Natural killer cell (primary cell): ENCODE data around the gene ZNF407. TPM values are rescaled to one million over a fixed set of nuclear protein-coding genes. Genes with fewer than 3 reads are reported as not detected.

Source experiments
- ATAC-seq, 3 donors: fragments of 150-1000 bp in 2 of 3; fragments of 200-7000 bp in 1 of 3; cut with Tn5 transposase; 1 replicate in 1 of 3; 2 replicates in 2 of 3; pipeline ENCODE4 v1.10.0; 2021; ENCODE audit warnings: mild to moderate bottlenecking in 2 of 3, moderate library complexity in 2 of 3
- DNase-seq, 2 donors: peaks; one replicate each; pipeline versions ENCODE4 v3.0.0 to v3.0.0-alpha.2; 2013 to 2021; ENCODE audit warnings: mixed read lengths in 1 of 2
- H3K27ac ChIP-seq: one replicate; pipeline ENCODE4 v1.5.1; 2013; ENCODE audit warnings: mild to moderate bottlenecking, low read length
- H3K27me3 ChIP-seq: one replicate; pipeline ENCODE4 v1.6.1; 2013; ENCODE audit warnings: low read length; ENCODE audit not compliant: control insufficient read depth, insufficient read depth
- H3K36me3 ChIP-seq: one replicate; pipeline ENCODE4 v1.6.1; 2013; ENCODE audit warnings: low read length; ENCODE audit not compliant: control insufficient read depth, insufficient read depth
- H3K4me1 ChIP-seq: one replicate; pipeline ENCODE4 v1.6.1; 2013; ENCODE audit warnings: low read length; ENCODE audit not compliant: control insufficient read depth, insufficient read depth
- H3K4me3 ChIP-seq: one replicate; pipeline ENCODE4 v1.5.1; 2013; ENCODE audit warnings: low read length
- H3K9me3 ChIP-seq: one replicate; pipeline ENCODE4 v1.6.1; 2013; ENCODE audit warnings: low read length; ENCODE audit not compliant: control insufficient read depth, insufficient read depth
- H3K27ac Mint-ChIP-seq, 2 donors: one replicate each; pipeline ENCODE4 v1.8.0; 2022; ENCODE audit warnings: mild to moderate bottlenecking in 2 of 2, mixed read lengths in 2 of 2, moderate library complexity in 1 of 2
- H3K27me3 Mint-ChIP-seq, 2 donors: one replicate each; pipeline ENCODE4 v1.8.0; 2022; ENCODE audit warnings: low read depth in 2 of 2, mixed read lengths in 2 of 2
- H3K36me3 Mint-ChIP-seq: one replicate; pipeline ENCODE4 v1.8.0; 2022; ENCODE audit warnings: mixed read lengths
- H3K4me1 Mint-ChIP-seq, 2 donors: one replicate each; pipeline ENCODE4 v1.8.0; 2022; ENCODE audit warnings: mixed read lengths in 2 of 2
- H3K4me3 Mint-ChIP-seq: one replicate; pipeline ENCODE4 v1.8.0; 2022; ENCODE audit warnings: mild to moderate bottlenecking, moderate library complexity, mixed read lengths
- H3K9me3 Mint-ChIP-seq, 2 donors: one replicate each; pipeline ENCODE4 v1.8.0; 2022; ENCODE audit warnings: mixed read lengths in 2 of 2
- CTCF ChIP-seq: fragments of 200-600 bp; IDR thresholded peaks from one replicate; pipeline ENCODE4 v1.8.0; 2022; ENCODE audit warnings: antibody characterized with exemption
- WGBS: methylation state at CpG from one replicate; pipeline ENCODE4 v1.1.7; 2013; ENCODE audit warnings: missing lambda C conversion rate; ENCODE audit not compliant: insufficient coverage; 5-methylcytosine and 5-hydroxymethylcytosine counted together
- intact Hi-C: fragments of 100-400 bp; cut with micrococcal nuclease; formaldehyde crosslinking; loops from one replicate; pipeline ENCODE4 v1.14.2; 2022
- total RNA-seq, 4 donors: library from RNA; stranded (reverse); fragments of 120-200 nt in 1 of 4; gene quantifications; one replicate each; pipeline versions ENCODE4 v1.2.3 to v1.2.4, GENCODE V29; 2013 to 2022

Gene ZNF407
- total RNA-seq, 3 donors from 2014 or later (not counting 1 experiment from before 2014, with no cell fraction given), result 28.4 to 36.7 (median 36.3) TPM

- no peak for TF ChIP-seq CTCF
- peaks cover 5 to 10% of the 10 kb centered on the region in 2 donors for H3K27me3 Mint-ChIP-seq
- intact Hi-C loops, result no loop called here
- Histone ChIP-seq H3K4me1 (no peaks in the 10 kb centered on the region), H3K36me3 (no peaks in the 10 kb centered on the region), H3K27me3 (no peaks in the 10 kb centered on the region), H3K9me3 (no peaks in the 10 kb centered on the region), H3K27ac (no peak overlapping the region), H3K4me3 (no peak overlapping the region)
- ATAC-seq (no peak), DNase-seq (no peak)
- H3K4me1 Mint-ChIP-seq, result no peaks in the 10 kb centered on the region
- H3K27ac Mint-ChIP-seq, result no peak overlapping the region
- H3K36me3 Mint-ChIP-seq, result no peaks in the 10 kb centered on the region
- 78% methylated on average over 7 of the region's 7 CpGs for WGBS
- no peak overlapping the region for H3K4me3 Mint-ChIP-seq
- H3K9me3 Mint-ChIP-seq, result no peaks in the 10 kb centered on the region
Measured at GRCh38 chr18:75109319-75109691, 511.6 kb downstream of the ZNF407 start.

- Mint-ChIP-seq H3K4me3 (no peak overlapping the region), H3K36me3 (no peaks in the 10 kb centered on the region), H3K4me1 (no peaks in the 10 kb centered on the region), H3K27me3 (peaks cover 5 to 10% of the 10 kb centered on the region in 2 donors), H3K27ac (no peak overlapping the region), H3K9me3 (no peaks in the 10 kb centered on the region)
- 90% methylated on average over 10 of the region's 10 CpGs for WGBS
- DNase-seq (no peak), ATAC-seq (no peak)
- intact Hi-C loops, result no loop called here
- H3K27me3 ChIP-seq, result no peaks in the 10 kb centered on the region
- no peaks in the 10 kb centered on the region for H3K9me3 ChIP-seq
- H3K27ac ChIP-seq, result no peak overlapping the region
- H3K4me3 ChIP-seq, result no peak overlapping the region
- TF ChIP-seq CTCF, result no peak
- H3K4me1 ChIP-seq, result no peaks in the 10 kb centered on the region
- no peaks in the 10 kb centered on the region for H3K36me3 ChIP-seq
Measured at GRCh38 chr18:75109819-75110218, 512.1 kb downstream of the ZNF407 start.

GRCh38 chr18:75110311-75110710 lies 512.6 kb downstream of the ZNF407 start:
- Mint-ChIP-seq H3K27me3 (peaks cover 2 to 12% of the 10 kb centered on the region in 2 donors), H3K27ac (no peak overlapping the region), H3K4me1 (peaks cover 0 to 4% of the 10 kb centered on the region in 2 donors), H3K4me3 (no peak overlapping the region), H3K36me3 (no peaks in the 10 kb centered on the region), H3K9me3 (no peaks in the 10 kb centered on the region)
- no peak for TF ChIP-seq CTCF
- H3K27me3 ChIP-seq, result no peaks in the 10 kb centered on the region
- no peaks in the 10 kb centered on the region for H3K36me3 ChIP-seq
- H3K27ac ChIP-seq, result no peak overlapping the region
- H3K4me3 ChIP-seq, result no peak overlapping the region
- intact Hi-C loops, result no loop called here
- ATAC-seq (no peak), DNase-seq (no peak)
- H3K9me3 ChIP-seq, result no peaks in the 10 kb centered on the region
- 94% methylated on average over 8 of the region's 9 CpGs for WGBS
- H3K4me1 ChIP-seq, result no peaks in the 10 kb centered on the region

- Mint-ChIP-seq H3K4me1 (peaks cover 0 to 5% of the 10 kb centered on the region in 2 donors), H3K27me3 (peaks cover 2 to 18% of the 10 kb centered on the region in 2 donors), H3K27ac (no peak overlapping the region), H3K9me3 (no peaks in the 10 kb centered on the region), H3K36me3 (no peaks in the 10 kb centered on the region), H3K4me3 (no peak overlapping the region)
- no peak for ATAC-seq
- Histone ChIP-seq H3K9me3 (no peaks in the 10 kb centered on the region), H3K4me1 (no peaks in the 10 kb centered on the region), H3K27ac (no peak overlapping the region), H3K4me3 (no peak overlapping the region), H3K36me3 (no peaks in the 10 kb centered on the region), H3K27me3 (no peaks in the 10 kb centered on the region)
- 84% methylated on average over 12 of the region's 12 CpGs for WGBS
- no peak for DNase-seq
- intact Hi-C loops, result no loop called here
- TF ChIP-seq CTCF, result no peak
Measured at GRCh38 chr18:75110846-75111415, 513.3 kb downstream of the ZNF407 start.
